Epithelial cell of proximal tubule (primary cell): Measurements from ENCODE around the gene SH3PXD2B. TPM values are rescaled to one million over a fixed set of nuclear protein-coding genes. Genes with fewer than 3 reads are reported as not detected.
"Not testable (repeated sequence)": the region's sequence is repeated elsewhere in the genome, so short reads cannot be mapped to it uniquely, and the experiment has no call there.

Source experiments
- DNase-seq: peaks from one replicate; pipeline ENCODE4 v3.0.0-alpha.2; 2011; ENCODE audit warnings: low read depth
- H3K4me3 ChIP-seq: 2 replicates; pipeline ENCODE4 v1.5.1; 2011; ENCODE audit warnings: low read depth, mild to moderate bottlenecking, low read length
- total RNA-seq: library from RNA; depleted of rRNA; stranded (reverse); fragments of >200 nt; gene quantifications from 2 replicates; pipeline ENCODE4 v1.2.3, GENCODE V29; 2015
- TF ChIP-seq, protein P1 (sequence below): conservative IDR thresholded peaks from 2 replicates; pipeline ENCODE4 v1.5.1; 2012; ENCODE audit warnings: low read depth, mild to moderate bottlenecking, low read length

The SH3PXD2B gene
- total RNA-seq, 1 donor from 2014 or later, result 23.7 TPM

DNA sequence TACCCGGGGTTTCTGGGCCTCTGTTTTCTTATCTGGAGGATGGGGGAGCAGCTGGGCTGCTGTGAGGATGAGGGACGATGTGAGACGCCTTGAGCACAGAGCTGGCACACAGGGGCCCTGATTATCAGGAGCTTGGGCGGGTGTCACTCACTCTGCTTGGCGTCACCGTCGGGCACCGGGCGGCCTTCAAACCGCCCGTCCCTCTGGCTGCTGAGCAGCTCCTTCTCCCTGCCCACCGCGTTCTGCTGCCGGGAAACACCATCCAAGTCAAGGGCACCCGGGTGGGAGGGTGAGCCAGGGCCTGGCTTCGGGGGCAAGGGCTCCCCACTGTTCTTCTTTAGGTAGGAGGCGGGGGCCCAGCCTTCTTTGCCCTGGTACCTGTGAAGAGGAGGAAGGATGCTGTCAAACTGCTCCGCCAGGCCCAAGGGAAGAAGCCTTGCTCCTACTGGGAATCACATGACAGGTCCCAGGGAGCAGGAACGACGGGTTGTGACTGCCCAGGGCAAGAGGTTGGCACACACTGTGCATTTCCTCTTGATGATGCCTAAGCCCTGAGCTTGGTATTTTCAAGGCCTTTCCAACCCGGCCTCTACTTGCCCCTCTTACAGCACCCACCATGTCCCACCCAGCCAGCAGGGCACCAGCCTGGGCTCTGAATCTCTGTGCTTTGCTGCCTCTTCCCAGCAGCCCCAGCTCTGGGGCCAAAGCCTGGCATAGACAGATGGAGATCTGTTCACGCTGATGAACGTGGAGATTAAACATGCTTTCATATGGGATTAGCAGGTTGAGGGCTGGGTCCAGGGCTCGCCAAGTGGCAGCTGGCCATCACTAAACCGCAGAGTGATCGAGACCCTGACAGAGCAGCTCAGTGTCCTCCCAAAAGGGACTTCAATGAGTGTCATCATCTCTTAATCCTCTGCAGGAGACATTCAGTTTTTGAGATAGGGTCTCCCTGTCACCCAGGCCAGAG, 103.8 kb downstream of the SH3PXD2B start:
- no peak overlapping the region for H3K4me3 ChIP-seq
- no peak for DNase-seq
- TF ChIP-seq, protein P1, sequence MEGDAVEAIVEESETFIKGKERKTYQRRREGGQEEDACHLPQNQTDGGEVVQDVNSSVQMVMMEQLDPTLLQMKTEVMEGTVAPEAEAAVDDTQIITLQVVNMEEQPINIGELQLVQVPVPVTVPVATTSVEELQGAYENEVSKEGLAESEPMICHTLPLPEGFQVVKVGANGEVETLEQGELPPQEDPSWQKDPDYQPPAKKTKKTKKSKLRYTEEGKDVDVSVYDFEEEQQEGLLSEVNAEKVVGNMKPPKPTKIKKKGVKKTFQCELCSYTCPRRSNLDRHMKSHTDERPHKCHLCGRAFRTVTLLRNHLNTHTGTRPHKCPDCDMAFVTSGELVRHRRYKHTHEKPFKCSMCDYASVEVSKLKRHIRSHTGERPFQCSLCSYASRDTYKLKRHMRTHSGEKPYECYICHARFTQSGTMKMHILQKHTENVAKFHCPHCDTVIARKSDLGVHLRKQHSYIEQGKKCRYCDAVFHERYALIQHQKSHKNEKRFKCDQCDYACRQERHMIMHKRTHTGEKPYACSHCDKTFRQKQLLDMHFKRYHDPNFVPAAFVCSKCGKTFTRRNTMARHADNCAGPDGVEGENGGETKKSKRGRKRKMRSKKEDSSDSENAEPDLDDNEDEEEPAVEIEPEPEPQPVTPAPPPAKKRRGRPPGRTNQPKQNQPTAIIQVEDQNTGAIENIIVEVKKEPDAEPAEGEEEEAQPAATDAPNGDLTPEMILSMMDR, result no peak

DNA sequence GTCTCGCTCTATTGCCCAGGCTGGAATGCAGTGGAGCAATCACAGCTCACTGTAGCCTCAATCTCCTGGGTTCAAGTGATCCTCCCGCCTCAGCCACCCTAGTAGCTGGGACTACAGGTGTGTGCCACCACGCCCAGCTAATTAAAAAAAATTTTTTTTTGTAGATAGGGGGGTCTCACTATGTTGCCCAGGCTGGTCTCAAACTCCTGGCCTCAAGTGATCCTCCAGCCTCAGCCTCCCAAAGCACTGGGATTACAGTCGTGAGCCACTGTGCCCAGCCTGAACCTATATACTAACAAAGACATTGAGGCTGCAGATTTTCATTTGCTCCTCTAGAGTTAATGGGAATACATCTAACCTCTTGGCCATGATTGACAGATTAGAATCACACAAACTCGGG, 105.6 kb downstream of the SH3PXD2B start:
- not testable (repeated sequence) for H3K4me3 ChIP-seq

DNA sequence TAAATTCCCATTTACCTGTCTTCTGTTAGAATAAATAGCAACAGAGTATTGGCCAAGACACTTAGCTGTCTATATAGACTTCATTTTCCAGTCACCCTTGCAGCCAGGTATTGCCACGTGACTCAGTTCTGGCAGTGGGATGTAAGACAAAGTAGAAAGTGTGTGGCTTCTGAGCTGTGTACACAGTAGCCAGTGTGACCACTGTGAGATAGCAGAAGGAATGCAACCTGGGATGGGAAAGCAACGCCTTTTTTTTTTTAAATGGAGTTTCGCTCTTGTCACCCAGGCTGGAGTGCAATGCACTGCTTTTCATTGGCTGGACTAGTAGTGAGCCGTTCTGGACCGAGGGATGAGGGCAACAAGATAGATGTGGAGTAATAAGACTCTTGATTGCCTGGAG, 106.2 kb downstream of the SH3PXD2B start:
- no peak overlapping the region for H3K4me3 ChIP-seq
- TF ChIP-seq, protein P1, result no peak
- no peak for DNase-seq

More for the DNA sequence above, 105.6 kb downstream of the SH3PXD2B start:
- not testable (repeated sequence) for DNase-seq

DNA sequence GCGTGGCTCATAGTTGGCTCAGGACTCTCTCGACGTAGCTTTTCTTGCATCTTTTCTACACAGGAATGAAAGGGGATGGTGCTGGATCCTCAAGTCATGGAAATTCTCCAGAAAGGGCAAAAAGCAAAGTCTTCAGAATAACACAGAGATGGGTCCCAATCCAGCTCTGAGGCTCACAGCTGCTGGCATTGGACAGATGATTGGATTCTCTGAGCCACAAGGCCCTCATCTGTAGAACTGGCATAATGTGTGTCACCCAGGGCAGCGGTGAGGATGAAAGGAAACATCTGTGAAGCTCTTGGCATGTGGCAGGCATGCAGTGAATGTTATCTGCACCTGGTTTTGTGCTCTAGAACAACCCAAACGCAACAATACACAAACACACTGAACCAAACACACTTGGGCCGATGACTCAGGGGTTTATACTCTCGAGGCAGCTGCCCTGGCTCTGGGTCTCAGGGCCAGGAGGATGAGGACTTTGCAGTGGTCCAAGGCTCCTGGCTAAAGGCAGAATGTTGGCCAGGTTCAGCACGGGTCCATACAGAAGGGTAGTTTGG, 106.8 kb downstream of the SH3PXD2B start:
- DNase-seq, result no peak
- H3K4me3 ChIP-seq, result no peak overlapping the region
- TF ChIP-seq, protein P1, result no peak

DNA sequence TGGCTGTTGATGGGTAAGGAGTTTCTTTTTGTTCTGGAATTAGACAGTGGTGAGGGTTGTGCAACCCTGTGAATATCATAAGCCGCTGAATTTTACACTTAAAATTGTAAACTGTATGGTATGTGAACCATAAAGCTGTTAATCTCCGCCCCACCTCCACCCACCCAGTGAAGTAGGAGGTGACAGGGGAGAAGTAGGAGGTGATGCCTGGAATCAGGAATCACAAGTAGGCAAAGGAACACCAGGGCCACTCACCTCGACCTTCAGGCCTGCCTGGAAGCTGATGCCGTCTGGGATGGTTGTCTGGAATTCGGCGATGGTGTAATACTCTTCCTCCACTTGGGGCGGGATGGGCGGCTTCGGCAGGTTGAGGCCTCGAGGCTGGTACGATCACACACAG, 108.4 kb downstream of the SH3PXD2B start:
- TF ChIP-seq, protein P1, result no peak
- no peak overlapping the region for H3K4me3 ChIP-seq
- no peak for DNase-seq

DNA sequence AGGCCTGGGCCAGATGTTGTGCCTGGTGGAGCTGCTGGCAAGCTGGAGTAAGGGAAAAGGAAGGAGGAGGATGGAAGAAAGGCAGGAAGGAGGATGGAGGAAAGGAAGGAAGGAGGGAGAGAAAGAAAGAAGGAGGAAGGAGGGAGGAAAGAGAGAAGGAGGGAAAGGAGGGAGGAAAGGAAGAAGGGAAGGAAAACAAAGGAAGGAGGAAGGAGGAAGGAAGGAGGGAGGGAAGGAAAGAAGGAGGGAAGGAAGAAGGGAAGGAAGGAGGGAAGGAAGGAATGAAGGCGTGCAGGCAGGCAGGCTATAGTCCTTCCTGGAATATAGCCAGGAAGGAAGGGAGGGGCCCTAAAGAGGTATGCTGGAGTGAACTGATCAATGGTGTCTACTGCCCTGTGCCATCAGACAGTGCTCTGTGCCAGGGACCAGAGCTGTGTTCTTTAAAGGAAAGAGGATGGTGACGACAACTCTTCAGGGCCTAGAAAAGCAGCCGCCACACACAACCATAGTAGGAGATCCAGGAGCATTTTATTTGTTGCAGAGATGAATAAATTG, 109.4 kb downstream of the SH3PXD2B start:
- TF ChIP-seq, protein P1, result no peak
- DNase-seq, result no peak
- no peak overlapping the region for H3K4me3 ChIP-seq

DNA sequence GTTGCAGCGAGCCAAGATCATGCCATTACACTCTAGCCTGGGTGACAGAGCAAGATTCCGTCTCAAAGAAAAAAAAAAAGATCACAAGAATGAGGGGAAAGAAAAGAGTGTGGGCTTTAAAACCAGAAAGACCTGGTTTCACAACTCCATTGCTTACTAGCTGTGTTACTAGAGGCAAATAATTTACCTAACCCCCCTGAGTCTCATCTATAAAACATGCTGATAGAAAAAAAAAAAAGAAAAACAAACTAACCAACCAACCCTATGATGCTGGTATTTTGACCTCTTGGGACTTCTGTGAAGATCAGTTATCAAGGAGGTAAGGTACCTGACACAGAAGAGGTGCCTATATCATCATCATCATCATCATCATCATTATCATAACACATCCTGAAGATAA, 110.6 kb downstream of the SH3PXD2B start:
- TF ChIP-seq, protein P1, result no peak
- no peak for DNase-seq
- no peak overlapping the region for H3K4me3 ChIP-seq
